Osteocyte (in vitro differentiated cells): Measurements from ENCODE around the gene TMEM164. TPM values are rescaled to one million over a fixed set of nuclear protein-coding genes. Genes with fewer than 3 reads are reported as not detected.
A peak's percentile ranks its signal among the peaks of the same experiment; 100 is the strongest.

ENCODE experiments used
- DNase-seq: peaks from one replicate; pipeline ENCODE4 v3.0.0; 2021; ENCODE audit warnings: mixed read lengths; ENCODE audit not compliant: unreplicated experiment; ENCODE audit errors: extremely low spot score
- H3K27ac Mint-ChIP-seq: one replicate; pipeline ENCODE4 v1.8.0; 2021; ENCODE audit warnings: mild to moderate bottlenecking, mixed read lengths; ENCODE audit not compliant: unreplicated experiment
- H3K27me3 Mint-ChIP-seq: one replicate; pipeline ENCODE4 v1.8.0; 2021; ENCODE audit warnings: mixed read lengths; ENCODE audit not compliant: unreplicated experiment
- H3K36me3 Mint-ChIP-seq: one replicate; pipeline ENCODE4 v1.8.0; 2021; ENCODE audit warnings: mixed read lengths; ENCODE audit not compliant: unreplicated experiment
- H3K4me1 Mint-ChIP-seq: one replicate; pipeline ENCODE4 v1.8.0; 2021; ENCODE audit warnings: mixed read lengths; ENCODE audit not compliant: unreplicated experiment
- H3K4me3 Mint-ChIP-seq: one replicate; pipeline ENCODE4 v1.8.0; 2021; ENCODE audit warnings: mild to moderate bottlenecking, moderate library complexity, mixed read lengths; ENCODE audit not compliant: unreplicated experiment
- H3K9me3 Mint-ChIP-seq: one replicate; pipeline ENCODE4 v1.8.0; 2021; ENCODE audit warnings: mixed read lengths; ENCODE audit not compliant: unreplicated experiment
- total RNA-seq: library from RNA; stranded (reverse); gene quantifications from 2 replicates; pipeline ENCODE4 v1.2.1, GENCODE V29; 2021
- TF ChIP-seq, protein P1 (sequence below): fragments of 200-600 bp; sonication (generic); IDR thresholded peaks from 2 replicates; pipeline ENCODE4 v1.5.0; 2021; ENCODE audit warnings: antibody characterized with exemption, mild to moderate bottlenecking, moderate library complexity

The TMEM164 gene
- total RNA-seq, 1 donor from 2014 or later, result 12.9 TPM

GRCh38 chrX:110180176-110180927, 177.4 kb downstream of the TMEM164 start:
- Mint-ChIP-seq H3K4me1 (peaks cover 20% of the 10 kb centered on the region), H3K27ac (peak overlapping the region; percentile 46), H3K36me3 (peaks cover 5% of the 10 kb centered on the region), H3K4me3 (no peak overlapping the region), H3K27me3 (no peaks in the 10 kb centered on the region), H3K9me3 (peaks cover 3% of the 10 kb centered on the region)
- peak; percentile 67 for DNase-seq
- TF ChIP-seq, protein P1, sequence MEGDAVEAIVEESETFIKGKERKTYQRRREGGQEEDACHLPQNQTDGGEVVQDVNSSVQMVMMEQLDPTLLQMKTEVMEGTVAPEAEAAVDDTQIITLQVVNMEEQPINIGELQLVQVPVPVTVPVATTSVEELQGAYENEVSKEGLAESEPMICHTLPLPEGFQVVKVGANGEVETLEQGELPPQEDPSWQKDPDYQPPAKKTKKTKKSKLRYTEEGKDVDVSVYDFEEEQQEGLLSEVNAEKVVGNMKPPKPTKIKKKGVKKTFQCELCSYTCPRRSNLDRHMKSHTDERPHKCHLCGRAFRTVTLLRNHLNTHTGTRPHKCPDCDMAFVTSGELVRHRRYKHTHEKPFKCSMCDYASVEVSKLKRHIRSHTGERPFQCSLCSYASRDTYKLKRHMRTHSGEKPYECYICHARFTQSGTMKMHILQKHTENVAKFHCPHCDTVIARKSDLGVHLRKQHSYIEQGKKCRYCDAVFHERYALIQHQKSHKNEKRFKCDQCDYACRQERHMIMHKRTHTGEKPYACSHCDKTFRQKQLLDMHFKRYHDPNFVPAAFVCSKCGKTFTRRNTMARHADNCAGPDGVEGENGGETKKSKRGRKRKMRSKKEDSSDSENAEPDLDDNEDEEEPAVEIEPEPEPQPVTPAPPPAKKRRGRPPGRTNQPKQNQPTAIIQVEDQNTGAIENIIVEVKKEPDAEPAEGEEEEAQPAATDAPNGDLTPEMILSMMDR, result no peak

DNA sequence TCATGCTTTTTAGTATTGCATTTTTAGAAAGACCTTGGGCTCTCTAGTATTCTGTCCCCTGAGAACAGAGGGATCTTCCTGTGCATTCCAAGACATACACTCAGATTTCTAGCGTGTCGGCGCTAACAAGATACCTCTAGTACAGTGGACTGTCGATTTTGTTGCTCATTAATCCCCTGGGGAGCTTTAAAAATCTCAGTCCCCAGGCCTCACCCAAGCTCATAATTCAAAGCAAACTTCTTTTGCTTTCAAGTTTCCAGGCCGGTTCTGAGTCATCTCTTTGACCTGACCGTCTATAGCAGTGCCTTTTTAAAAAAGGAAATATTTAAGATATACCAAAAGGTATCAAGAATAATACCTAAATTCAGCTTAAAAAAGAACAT, 178.0 kb downstream of the TMEM164 start:
- DNase-seq, result no peak
- TF ChIP-seq, protein P1, result no peak
- no peaks in the 10 kb centered on the region for H3K27me3 Mint-ChIP-seq
- H3K27ac Mint-ChIP-seq, result peak overlapping the region; percentile 46
- peaks cover 5% of the 10 kb centered on the region for H3K36me3 Mint-ChIP-seq
- no peak overlapping the region for H3K4me3 Mint-ChIP-seq
- H3K4me1 Mint-ChIP-seq, result peaks cover 20% of the 10 kb centered on the region
- peaks cover 4% of the 10 kb centered on the region for H3K9me3 Mint-ChIP-seq

DNA sequence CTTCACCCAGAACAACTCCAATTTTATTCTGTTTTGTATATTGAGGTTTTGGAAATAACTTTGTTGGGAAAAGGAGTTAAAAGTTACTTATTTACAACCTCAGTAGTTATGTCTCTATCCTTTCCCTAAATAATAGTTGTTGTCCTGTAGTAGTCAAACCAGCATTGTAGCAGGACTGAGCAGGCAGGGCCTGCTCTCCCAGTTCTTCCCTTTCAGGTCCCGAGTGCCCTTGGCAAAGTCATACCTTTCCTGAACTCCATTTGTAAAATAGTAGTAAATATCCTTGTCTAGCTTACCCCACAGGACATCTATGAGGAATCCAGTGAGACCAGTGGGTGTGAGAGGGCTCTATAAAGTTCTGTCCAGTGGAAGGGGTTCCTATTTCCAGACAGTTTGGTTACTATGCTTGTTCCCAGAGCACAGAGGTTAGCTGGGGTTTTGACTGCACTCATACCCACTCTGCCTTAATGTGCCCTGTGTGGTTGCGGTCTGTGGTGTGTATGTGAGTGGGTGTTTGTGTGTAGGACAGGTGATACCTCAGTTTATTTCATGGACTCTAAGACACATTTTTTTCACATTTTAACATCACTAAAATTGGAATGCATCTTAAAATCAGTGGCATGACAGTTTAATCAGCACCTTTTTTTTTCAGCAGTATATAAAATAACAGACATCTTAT, 178.7 kb downstream of the TMEM164 start:
- H3K4me3 Mint-ChIP-seq, result no peak overlapping the region

DNA sequence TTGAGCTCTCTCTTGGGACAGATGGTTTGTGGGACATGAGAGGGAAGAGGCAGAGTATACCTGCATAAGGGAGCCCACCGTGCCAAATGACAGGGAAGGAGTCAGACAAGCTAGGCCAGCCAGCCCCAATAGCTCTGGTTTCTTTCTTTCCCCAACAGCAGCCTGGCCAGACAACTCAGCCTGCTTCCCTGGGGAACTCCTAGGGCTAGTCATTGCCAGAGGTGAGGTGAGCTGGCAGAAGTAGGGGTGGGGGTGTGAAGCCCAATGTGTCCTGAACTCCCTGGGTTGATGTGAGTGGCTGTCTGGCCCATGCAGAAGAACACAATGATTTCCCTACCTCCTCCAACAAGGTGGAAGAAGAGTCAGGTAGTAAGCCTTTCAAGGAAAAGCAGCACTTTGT, 179.4 kb downstream of the TMEM164 start:
- Mint-ChIP-seq H3K4me1 (peaks cover 20% of the 10 kb centered on the region), H3K4me3 (no peak overlapping the region), H3K27me3 (no peaks in the 10 kb centered on the region), H3K9me3 (peaks cover 10% of the 10 kb centered on the region), H3K27ac (no peak overlapping the region), H3K36me3 (peaks cover 6% of the 10 kb centered on the region)
- DNase-seq, result no peak
- TF ChIP-seq, protein P1, result no peak

More for the DNA sequence above, 178.7 kb downstream of the TMEM164 start:
- Mint-ChIP-seq H3K27ac (no peak overlapping the region), H3K27me3 (no peaks in the 10 kb centered on the region), H3K36me3 (peaks cover 6% of the 10 kb centered on the region), H3K9me3 (peaks cover 8% of the 10 kb centered on the region), H3K4me1 (peaks cover 20% of the 10 kb centered on the region)
- TF ChIP-seq, protein P1, result no peak
- no peak for DNase-seq

DNA sequence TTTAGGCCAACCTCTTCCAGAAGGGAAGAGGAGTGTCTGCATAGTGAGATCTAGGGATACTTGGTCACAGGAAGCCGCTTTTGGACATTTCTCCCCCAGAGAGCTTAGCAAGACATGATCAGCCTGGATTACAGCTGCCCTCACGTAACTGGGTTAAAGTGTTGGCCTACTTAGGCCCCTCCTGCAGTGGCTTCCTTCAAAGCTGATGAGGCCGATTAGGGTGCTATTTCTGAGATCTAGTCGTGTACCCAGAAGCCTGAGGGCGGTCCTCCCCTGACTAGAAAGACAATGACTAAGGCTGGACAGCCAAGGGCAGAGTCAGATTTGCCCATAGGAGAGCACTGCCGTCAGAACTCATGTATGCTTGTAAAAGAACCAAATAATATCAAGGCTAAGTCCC, 180.0 kb downstream of the TMEM164 start:
- no peak overlapping the region for H3K4me3 Mint-ChIP-seq
- TF ChIP-seq, protein P1, result no peak
- H3K4me1 Mint-ChIP-seq, result peaks cover 20% of the 10 kb centered on the region
- peaks cover 6% of the 10 kb centered on the region for H3K36me3 Mint-ChIP-seq
- H3K27me3 Mint-ChIP-seq, result no peaks in the 10 kb centered on the region
- H3K9me3 Mint-ChIP-seq, result peaks cover 10% of the 10 kb centered on the region
- H3K27ac Mint-ChIP-seq, result no peak overlapping the region
- no peak for DNase-seq
